Measurements from ENCODE around the gene ELMO1. TPM values are rescaled to one million over a fixed set of nuclear protein-coding genes. Genes with fewer than 3 reads are reported as not detected.

Gene ELMO1
- total and polyA plus RNA-seq, 4 donors: 6.7 to 51.5 (median 14.8) TPM

- Histone ChIP-seq H3K27me3 (ENCODE audit: control insufficient read depth in 4 of 4, insufficient read depth in 4 of 4, low read length in 3 of 4) (no peaks in the 10 kb centered on the region), H3K36me3 (ENCODE audit: control insufficient read depth in 4 of 4, insufficient read depth in 3 of 4, low read depth in 1 of 4, low read length in 3 of 4) (no peaks in the 10 kb centered on the region), H3K4me1 (ENCODE audit: control insufficient read depth in 4 of 4, insufficient read depth in 4 of 4, low read length in 3 of 4) (peaks cover 0 to 9% (median 4%) of the 10 kb centered on the region in 4 donors), H3K27ac (ENCODE audit: low read depth in 1 of 2, low read length in 2 of 2) (no peak overlapping the region), H3K9ac (ENCODE audit: low read depth in 1 of 2, low read length in 2 of 2) (no peak overlapping the region), H3K4me3 (ENCODE audit: low read depth in 1 of 3, low read length in 3 of 3) (no peak overlapping the region), H3K9me3 (ENCODE audit: control insufficient read depth in 4 of 4, low read length in 3 of 4) (no peaks in the 10 kb centered on the region)
- WGBS: 94% methylated on average over 36 of the region's 36 CpGs
- TF ChIP-seq EGR1 (IDR thresholded peaks at IDR 0.05; ENCODE audit: low read depth in 2 of 2): no peak
- no peak for TF ChIP-seq NR2F2 (IDR thresholded peaks at IDR 0.05)
- TF ChIP-seq, protein P1, sequence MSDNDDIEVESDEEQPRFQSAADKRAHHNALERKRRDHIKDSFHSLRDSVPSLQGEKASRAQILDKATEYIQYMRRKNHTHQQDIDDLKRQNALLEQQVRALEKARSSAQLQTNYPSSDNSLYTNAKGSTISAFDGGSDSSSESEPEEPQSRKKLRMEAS (IDR thresholded peaks at IDR 0.05): no peak
- TF ChIP-seq YY1 (IDR thresholded peaks at IDR 0.05): no peak
- TF ChIP-seq GABPA (IDR thresholded peaks at IDR 0.05 in 1 of 2, conservative IDR thresholded peaks at IDR 0.05 in 1 of 2): no peak
- TF ChIP-seq SP1 (IDR thresholded peaks at IDR 0.05): no peak
- TF ChIP-seq ATF3 (IDR thresholded peaks at IDR 0.05): no peak
- TF ChIP-seq, protein P2, sequence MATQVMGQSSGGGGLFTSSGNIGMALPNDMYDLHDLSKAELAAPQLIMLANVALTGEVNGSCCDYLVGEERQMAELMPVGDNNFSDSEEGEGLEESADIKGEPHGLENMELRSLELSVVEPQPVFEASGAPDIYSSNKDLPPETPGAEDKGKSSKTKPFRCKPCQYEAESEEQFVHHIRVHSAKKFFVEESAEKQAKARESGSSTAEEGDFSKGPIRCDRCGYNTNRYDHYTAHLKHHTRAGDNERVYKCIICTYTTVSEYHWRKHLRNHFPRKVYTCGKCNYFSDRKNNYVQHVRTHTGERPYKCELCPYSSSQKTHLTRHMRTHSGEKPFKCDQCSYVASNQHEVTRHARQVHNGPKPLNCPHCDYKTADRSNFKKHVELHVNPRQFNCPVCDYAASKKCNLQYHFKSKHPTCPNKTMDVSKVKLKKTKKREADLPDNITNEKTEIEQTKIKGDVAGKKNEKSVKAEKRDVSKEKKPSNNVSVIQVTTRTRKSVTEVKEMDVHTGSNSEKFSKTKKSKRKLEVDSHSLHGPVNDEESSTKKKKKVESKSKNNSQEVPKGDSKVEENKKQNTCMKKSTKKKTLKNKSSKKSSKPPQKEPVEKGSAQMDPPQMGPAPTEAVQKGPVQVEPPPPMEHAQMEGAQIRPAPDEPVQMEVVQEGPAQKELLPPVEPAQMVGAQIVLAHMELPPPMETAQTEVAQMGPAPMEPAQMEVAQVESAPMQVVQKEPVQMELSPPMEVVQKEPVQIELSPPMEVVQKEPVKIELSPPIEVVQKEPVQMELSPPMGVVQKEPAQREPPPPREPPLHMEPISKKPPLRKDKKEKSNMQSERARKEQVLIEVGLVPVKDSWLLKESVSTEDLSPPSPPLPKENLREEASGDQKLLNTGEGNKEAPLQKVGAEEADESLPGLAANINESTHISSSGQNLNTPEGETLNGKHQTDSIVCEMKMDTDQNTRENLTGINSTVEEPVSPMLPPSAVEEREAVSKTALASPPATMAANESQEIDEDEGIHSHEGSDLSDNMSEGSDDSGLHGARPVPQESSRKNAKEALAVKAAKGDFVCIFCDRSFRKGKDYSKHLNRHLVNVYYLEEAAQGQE (IDR thresholded peaks at IDR 0.05): no peak
- no peak for TF ChIP-seq RAD21 (IDR thresholded peaks at IDR 0.05)
- no peak for TF ChIP-seq HNF4G (IDR thresholded peaks at IDR 0.05)
- TF ChIP-seq FOXA2 (IDR thresholded peaks at IDR 0.05): no peak
- no peak for TF ChIP-seq TAF1 (conservative IDR thresholded peaks at IDR 0.05)
- TF ChIP-seq HNF4A (conservative IDR thresholded peaks at IDR 0.05): no peak
- TF ChIP-seq, protein P3, sequence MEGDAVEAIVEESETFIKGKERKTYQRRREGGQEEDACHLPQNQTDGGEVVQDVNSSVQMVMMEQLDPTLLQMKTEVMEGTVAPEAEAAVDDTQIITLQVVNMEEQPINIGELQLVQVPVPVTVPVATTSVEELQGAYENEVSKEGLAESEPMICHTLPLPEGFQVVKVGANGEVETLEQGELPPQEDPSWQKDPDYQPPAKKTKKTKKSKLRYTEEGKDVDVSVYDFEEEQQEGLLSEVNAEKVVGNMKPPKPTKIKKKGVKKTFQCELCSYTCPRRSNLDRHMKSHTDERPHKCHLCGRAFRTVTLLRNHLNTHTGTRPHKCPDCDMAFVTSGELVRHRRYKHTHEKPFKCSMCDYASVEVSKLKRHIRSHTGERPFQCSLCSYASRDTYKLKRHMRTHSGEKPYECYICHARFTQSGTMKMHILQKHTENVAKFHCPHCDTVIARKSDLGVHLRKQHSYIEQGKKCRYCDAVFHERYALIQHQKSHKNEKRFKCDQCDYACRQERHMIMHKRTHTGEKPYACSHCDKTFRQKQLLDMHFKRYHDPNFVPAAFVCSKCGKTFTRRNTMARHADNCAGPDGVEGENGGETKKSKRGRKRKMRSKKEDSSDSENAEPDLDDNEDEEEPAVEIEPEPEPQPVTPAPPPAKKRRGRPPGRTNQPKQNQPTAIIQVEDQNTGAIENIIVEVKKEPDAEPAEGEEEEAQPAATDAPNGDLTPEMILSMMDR (IDR thresholded peaks at IDR 0.05; ENCODE audit: low read depth, low read length, missing input control): no peak
- DNase-seq (ENCODE audit: low spot score): no peak
Measured at GRCh38 chr7:37491919-37492694, 43.4 kb upstream of the ELMO1 start.

DNA sequence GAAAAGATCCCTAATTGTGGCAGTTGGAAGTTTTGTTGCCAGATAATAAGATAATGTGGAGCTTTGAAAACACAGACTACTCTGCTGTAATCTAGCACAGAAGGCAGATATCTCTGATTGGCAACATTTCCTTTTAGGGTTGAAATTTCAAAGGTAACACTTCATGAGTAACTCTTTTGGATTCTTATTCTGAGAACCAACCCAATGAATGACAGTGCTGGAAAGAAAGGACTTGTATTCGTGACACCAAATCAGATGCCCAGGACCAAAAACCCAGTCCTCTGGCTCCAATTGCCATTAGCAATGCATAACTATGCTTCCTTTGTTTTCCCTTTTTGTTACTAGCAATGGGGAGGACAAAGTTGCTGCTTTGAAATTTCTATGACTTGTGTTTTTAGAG, 41.0 kb upstream of the ELMO1 start:
- no peaks in the 10 kb centered on the region for H3K36me3 ChIP-seq (ENCODE audit: control insufficient read depth in 4 of 4, insufficient read depth in 3 of 4, low read depth in 1 of 4, low read length in 3 of 4)
- peaks cover 0 to 9% (median 4%) of the 10 kb centered on the region in 4 donors for H3K4me1 ChIP-seq (ENCODE audit: control insufficient read depth in 4 of 4, insufficient read depth in 4 of 4, low read length in 3 of 4)
- no peak for DNase-seq (ENCODE audit: low spot score)
- no peak overlapping the region for H3K27ac ChIP-seq (ENCODE audit: low read depth in 1 of 2, low read length in 2 of 2)
- 44% methylated on average over 1 of the region's 1 CpG for WGBS
- H3K9ac ChIP-seq (ENCODE audit: low read depth in 1 of 2, low read length in 2 of 2): no peak overlapping the region
- no peak overlapping the region for H3K4me3 ChIP-seq (ENCODE audit: low read depth in 1 of 3, low read length in 3 of 3)
- H3K27me3 ChIP-seq (ENCODE audit: control insufficient read depth in 4 of 4, insufficient read depth in 4 of 4, low read length in 3 of 4): no peaks in the 10 kb centered on the region
- no peaks in the 10 kb centered on the region for H3K9me3 ChIP-seq (ENCODE audit: control insufficient read depth in 4 of 4, low read length in 3 of 4)
- TF ChIP-seq, protein P4, sequence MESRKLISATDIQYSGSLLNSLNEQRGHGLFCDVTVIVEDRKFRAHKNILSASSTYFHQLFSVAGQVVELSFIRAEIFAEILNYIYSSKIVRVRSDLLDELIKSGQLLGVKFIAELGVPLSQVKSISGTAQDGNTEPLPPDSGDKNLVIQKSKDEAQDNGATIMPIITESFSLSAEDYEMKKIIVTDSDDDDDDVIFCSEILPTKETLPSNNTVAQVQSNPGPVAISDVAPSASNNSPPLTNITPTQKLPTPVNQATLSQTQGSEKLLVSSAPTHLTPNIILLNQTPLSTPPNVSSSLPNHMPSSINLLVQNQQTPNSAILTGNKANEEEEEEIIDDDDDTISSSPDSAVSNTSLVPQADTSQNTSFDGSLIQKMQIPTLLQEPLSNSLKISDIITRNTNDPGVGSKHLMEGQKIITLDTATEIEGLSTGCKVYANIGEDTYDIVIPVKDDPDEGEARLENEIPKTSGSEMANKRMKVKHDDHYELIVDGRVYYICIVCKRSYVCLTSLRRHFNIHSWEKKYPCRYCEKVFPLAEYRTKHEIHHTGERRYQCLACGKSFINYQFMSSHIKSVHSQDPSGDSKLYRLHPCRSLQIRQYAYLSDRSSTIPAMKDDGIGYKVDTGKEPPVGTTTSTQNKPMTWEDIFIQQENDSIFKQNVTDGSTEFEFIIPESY (IDR thresholded peaks at IDR 0.05): no peak
- TF ChIP-seq ATF3 (IDR thresholded peaks at IDR 0.05) (no peak), FOXA1 (IDR thresholded peaks at IDR 0.05) (no peak), TAF1 (conservative IDR thresholded peaks at IDR 0.05) (no peak), HNF4A (conservative IDR thresholded peaks at IDR 0.05) (no peak), FOXA2 (IDR thresholded peaks at IDR 0.05) (no peak), RAD21 (IDR thresholded peaks at IDR 0.05) (no peak), EGR1 (IDR thresholded peaks at IDR 0.05; ENCODE audit: low read depth in 2 of 2) (no peak), GABPA (IDR thresholded peaks at IDR 0.05 in 1 of 2, conservative IDR thresholded peaks at IDR 0.05 in 1 of 2) (no peak), JUND (IDR thresholded peaks at IDR 0.05) (no peak), YY1 (IDR thresholded peaks at IDR 0.05) (no peak), RXRA (IDR thresholded peaks at IDR 0.05) (no peak)
- TF ChIP-seq, protein P3 (IDR thresholded peaks at IDR 0.05; ENCODE audit: low read depth, low read length, missing input control): no peak

All from liver (tissue), 9 donors.